ENCODE measurements around the gene PSMG2. TPM values are rescaled to one million over a fixed set of nuclear protein-coding genes. Genes with fewer than 3 reads are reported as not detected.
A peak's percentile ranks its signal among the peaks of the same experiment; 100 is the strongest.

Gene PSMG2
- total RNA-seq, 2 donors from 2014 or later = 59.6 to 105 TPM

DNA sequence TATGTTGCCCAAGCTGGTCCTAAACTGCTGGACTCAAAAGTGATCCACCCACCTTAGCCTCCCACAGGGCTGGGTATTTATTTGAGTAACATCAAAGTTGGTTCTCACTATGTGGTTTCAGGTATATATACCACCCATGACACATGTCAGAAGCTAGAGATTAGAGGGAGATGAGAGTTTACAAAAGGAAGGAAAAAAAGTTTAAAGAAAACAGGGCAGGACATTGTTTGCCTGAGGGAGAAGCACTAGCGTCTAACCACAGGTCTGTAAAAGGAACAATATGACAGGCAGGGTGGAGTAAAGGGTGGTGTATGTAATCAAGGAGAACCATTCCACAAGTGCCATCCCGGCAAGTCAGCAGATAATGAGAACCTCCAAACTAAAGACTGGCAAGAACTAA, 8.8 kb upstream of the PSMG2 start:
- H3K27ac Mint-ChIP-seq = peak overlapping the region; percentile 34
- H3K27me3 Mint-ChIP-seq = no peaks in the 10 kb centered on the region
- H3K9me3 Mint-ChIP-seq = no peaks in the 10 kb centered on the region
- no peak overlapping the region for H3K4me3 Mint-ChIP-seq
- ATAC-seq (replicated peaks) = peak; percentile 84
- H3K36me3 Mint-ChIP-seq (ENCODE audit: low read depth) = peaks cover 54% of the 10 kb centered on the region
- H3K4me1 Mint-ChIP-seq = peaks cover 14% of the 10 kb centered on the region

DNA sequence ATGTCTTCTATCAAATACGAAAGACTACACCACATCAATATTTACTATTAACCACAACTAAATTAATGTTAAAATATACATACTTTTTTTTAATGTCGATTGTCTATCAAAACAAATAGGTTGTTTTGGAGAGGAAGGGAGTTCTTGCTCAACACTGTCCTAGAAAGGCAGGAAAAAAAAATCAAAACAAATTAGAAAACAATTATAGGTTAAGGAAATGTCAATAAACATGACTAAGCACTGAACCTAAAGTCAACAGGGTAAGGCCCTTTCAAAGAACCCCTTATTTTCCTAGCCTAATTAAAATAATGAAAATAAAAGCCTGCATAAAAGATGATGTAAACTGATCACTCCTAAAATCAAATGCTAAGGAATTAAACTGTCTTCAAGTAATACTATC, 3.1 kb upstream of the PSMG2 start:
- Mint-ChIP-seq H3K27ac (no peak overlapping the region), H3K27me3 (no peaks in the 10 kb centered on the region), H3K4me1 (peaks cover 23% of the 10 kb centered on the region), H3K9me3 (no peaks in the 10 kb centered on the region), H3K4me3 (no peak overlapping the region), H3K36me3 (ENCODE audit: low read depth) (peaks cover 65% of the 10 kb centered on the region)
- ATAC-seq (replicated peaks) = no peak

DNA sequence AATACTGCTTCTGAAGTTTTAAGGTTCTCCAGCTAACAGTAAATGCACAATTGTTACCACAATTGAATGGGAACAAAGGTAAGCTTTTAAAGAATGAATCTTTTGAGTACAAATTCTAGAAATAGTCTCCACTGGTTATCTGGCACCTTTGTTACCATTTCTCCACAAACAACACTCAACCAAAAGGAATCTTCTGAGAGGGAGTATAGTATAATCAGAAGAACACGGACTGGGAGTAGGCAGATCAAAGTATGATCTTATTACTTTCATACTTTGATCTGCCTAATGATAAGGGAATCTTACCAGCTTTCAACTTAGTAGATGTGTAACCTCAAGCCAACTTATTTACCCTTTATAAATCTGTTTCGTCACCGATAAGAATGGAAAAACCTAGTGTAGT, 1.7 kb upstream of the PSMG2 start:
- no peak for ATAC-seq (replicated peaks)
- peaks cover 67% of the 10 kb centered on the region for H3K36me3 Mint-ChIP-seq (ENCODE audit: low read depth)
- H3K4me1 Mint-ChIP-seq = peaks cover 32% of the 10 kb centered on the region
- no peaks in the 10 kb centered on the region for H3K9me3 Mint-ChIP-seq
- H3K27ac Mint-ChIP-seq = peak overlapping the region; percentile 86
- peak overlapping the region; percentile 87 for H3K4me3 Mint-ChIP-seq
- H3K27me3 Mint-ChIP-seq = no peaks in the 10 kb centered on the region

DNA sequence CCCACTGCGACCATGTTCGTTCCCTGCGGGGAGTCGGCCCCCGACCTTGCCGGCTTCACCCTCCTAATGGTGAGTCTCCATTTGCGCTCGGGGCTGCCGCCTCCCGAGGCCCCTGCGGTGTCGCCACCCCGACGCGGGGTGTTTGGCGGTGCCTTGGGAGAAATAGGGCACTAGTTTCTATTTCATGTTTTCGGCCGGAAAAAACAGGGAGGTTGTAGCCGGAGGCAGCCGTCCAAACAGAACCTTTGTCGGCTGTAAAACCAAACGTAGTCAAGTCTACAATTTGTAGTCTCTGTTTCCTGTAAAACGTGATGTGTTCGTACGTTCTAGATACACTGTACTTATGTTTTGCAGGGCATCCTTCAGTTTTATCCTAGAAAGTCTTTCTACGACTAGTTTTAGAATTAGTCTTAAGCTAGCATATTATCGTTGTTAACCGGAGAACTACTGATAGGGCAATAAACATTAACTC, 290 bp downstream of the PSMG2 start:
- ATAC-seq (replicated peaks) = peak; percentile 61
- Mint-ChIP-seq H3K4me1 (peaks cover 35% of the 10 kb centered on the region), H3K36me3 (ENCODE audit: low read depth) (peaks cover 74% of the 10 kb centered on the region), H3K9me3 (no peaks in the 10 kb centered on the region), H3K4me3 (peak overlapping the region; percentile 87), H3K27ac (peak overlapping the region; percentile 86), H3K27me3 (no peaks in the 10 kb centered on the region)

DNA sequence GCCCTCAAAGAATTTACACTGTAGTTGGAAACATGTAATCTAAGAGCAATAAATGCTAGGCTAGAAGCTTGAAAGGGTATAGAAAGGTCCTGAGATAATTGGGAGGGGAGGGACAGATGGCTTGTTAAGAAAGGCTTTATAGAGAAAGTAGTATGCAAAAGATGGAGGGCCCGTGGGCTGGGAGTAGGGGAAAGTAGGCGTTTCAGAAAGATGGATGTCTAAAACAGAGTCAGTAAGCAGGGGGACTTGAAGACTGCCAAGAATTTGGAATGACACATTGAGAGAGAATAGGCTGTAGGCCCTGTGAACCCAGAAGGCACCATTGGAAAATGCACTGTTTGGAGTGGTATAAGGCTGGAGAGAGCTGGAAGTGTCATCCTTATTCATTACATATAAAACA, 822 bp downstream of the PSMG2 start:
- Mint-ChIP-seq H3K27ac (peak overlapping the region; percentile 86), H3K9me3 (no peaks in the 10 kb centered on the region), H3K27me3 (no peaks in the 10 kb centered on the region), H3K4me1 (peaks cover 35% of the 10 kb centered on the region), H3K4me3 (peak overlapping the region; percentile 87), H3K36me3 (ENCODE audit: low read depth) (peaks cover 74% of the 10 kb centered on the region)
- ATAC-seq (replicated peaks) = peak; percentile 17

DNA sequence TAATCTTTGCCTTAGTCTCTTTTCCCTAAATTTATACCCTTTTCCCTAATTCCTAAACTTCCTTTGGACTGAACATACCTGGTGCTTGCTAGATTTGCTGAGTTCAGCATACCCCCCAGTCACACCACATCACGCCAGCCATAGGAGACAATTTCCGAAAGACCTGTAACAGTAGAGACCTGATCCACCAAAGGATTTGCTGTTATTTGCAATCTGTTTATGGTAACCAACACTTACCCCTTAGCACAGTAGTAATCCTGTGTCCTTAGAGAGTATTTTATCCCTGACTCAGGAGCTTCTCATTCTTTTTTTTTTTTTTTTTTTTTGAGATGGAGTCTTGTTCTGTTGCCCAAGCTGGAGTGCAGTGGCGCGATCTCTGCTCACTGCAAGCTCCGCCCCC, 8.6 kb downstream of the PSMG2 start:
- no peaks in the 10 kb centered on the region for H3K27me3 Mint-ChIP-seq
- H3K4me3 Mint-ChIP-seq = no peak overlapping the region
- H3K36me3 Mint-ChIP-seq (ENCODE audit: low read depth) = peaks cover 99% of the 10 kb centered on the region
- no peak overlapping the region for H3K27ac Mint-ChIP-seq
- H3K9me3 Mint-ChIP-seq = no peaks in the 10 kb centered on the region
- ATAC-seq (replicated peaks) = no peak
- H3K4me1 Mint-ChIP-seq = peaks cover 3% of the 10 kb centered on the region

DNA sequence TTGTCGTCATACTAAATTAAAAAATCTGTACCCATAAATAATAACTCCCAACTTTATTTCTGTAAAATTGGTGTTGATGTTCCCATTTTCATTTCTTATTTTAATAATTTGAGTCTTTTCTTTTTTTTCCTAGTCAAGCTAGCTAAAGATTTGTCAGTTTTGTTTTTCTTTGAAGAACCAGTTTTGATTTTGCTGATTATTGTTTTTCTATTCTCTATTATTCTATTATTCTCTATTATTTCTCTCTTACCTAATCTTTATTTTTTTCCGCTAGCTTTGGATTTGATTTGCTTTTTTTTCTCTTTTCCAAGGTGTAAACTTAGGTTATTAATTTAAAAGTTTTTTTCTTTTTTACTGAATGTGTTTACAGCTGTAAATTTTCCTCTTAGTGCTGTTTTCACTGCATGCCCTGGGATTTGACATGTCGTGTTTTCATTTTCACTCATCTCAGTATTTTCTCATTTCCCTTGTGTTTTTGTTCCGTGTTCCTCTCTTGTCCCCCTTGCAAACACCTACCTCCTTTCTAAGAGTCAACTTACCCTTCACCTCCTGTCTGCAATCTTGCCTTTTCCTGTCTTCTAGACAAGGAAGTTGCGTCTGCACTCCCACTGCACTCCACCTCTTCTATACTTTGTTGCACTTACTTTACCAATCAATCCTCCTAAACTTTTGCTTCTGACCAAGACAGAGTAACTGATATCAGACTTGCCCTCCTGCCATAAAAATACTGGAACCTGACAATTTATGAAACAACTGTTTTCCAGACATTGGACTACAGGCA, 18.8 kb downstream of the PSMG2 start:
- Mint-ChIP-seq H3K9me3 (no peaks in the 10 kb centered on the region), H3K27ac (peak overlapping the region; percentile 35), H3K27me3 (no peaks in the 10 kb centered on the region), H3K4me1 (peaks cover 6% of the 10 kb centered on the region), H3K4me3 (no peak overlapping the region), H3K36me3 (ENCODE audit: low read depth) (peaks cover 99% of the 10 kb centered on the region)
- ATAC-seq (replicated peaks) = no peak

DNA sequence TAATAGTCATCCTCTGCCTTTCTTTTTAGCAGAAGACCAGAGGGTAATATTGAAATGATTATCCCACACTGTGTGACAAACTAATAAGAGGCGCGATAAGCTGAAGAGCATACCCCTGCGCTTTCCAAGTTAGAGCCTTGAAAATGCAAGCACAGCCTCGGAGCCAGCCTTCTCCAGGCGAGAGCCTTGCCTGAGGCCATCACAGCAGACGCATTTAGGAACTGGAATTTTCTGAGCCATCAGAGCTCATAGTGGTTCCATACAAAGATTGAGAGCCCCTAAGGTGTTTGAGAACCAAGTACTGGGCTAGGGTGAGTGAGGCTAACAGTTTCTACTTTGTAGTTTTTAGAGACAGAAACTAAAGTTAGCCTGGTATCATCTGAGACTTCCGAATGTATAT, 19.9 kb downstream of the PSMG2 start:
- Mint-ChIP-seq H3K4me1 (peaks cover 6% of the 10 kb centered on the region), H3K27ac (no peak overlapping the region), H3K36me3 (ENCODE audit: low read depth) (peaks cover 96% of the 10 kb centered on the region), H3K4me3 (no peak overlapping the region), H3K27me3 (no peaks in the 10 kb centered on the region), H3K9me3 (no peaks in the 10 kb centered on the region)
- ATAC-seq (replicated peaks) = no peak

DNA sequence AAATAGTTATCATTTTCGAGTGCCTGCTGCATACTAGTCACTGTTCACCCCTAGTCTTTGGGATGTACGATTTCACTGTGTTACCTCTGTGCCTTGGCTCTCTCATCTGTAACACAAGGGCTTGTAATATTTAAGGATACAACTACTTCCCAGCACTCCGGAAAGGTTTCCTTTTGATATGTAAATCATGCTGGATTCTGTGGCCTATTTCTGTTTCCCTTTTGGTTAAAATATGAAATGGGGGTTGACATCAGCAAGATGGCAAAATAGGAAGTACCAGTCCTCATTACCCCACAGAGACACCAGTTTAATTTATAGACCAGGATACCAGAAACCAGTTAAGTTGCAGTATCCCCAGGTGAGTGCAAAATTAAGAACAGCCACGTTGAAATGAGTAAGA, 23.5 kb downstream of the PSMG2 start:
- peaks cover 6% of the 10 kb centered on the region for H3K4me1 Mint-ChIP-seq
- no peaks in the 10 kb centered on the region for H3K27me3 Mint-ChIP-seq
- no peak overlapping the region for H3K4me3 Mint-ChIP-seq
- no peaks in the 10 kb centered on the region for H3K9me3 Mint-ChIP-seq
- no peak for ATAC-seq (replicated peaks)
- H3K36me3 Mint-ChIP-seq (ENCODE audit: low read depth) = peaks cover 65% of the 10 kb centered on the region
- H3K27ac Mint-ChIP-seq = no peak overlapping the region

DNA sequence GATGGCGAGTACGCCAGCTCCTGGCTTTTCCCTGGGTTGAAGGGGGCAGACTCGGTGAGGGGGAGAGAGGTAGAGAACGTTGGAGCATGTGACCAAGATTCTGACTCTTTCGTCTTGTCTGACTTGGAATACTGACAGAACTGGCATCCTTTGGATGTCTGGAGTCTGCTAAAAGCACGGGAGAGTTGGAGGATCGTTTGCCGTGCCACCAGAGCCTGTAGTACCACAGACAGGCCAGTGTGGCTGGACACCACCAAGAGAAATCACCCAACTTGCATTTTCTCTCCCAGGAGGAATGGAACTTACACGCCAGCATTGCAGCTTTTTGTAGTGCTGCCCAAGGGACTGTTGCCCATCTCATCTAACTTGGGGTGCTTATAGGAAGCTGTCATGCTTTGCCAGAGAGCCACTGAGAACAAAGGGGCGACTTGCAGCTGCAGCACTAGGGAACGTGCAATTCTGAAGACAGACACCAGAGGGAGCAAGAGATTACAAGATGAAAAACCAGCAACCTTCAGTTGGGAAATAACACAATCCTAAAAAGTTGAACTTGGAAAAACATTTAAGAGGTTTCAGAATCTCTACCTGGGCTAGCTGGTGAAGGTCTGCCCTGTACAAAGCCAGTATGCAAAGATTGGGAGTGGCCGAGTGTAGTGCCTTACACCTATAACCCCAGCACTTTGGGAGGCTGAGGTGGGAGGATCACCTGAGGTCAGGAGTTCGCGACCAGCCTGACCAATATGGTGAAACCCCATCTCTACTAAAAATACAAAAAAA, 24.1 kb downstream of the PSMG2 start:
- Mint-ChIP-seq H3K27me3 (no peaks in the 10 kb centered on the region), H3K9me3 (no peaks in the 10 kb centered on the region), H3K36me3 (ENCODE audit: low read depth) (peaks cover 59% of the 10 kb centered on the region), H3K4me3 (no peak overlapping the region), H3K27ac (no peak overlapping the region), H3K4me1 (peaks cover 2% of the 10 kb centered on the region)
- ATAC-seq (replicated peaks) = peak; percentile 39

DNA sequence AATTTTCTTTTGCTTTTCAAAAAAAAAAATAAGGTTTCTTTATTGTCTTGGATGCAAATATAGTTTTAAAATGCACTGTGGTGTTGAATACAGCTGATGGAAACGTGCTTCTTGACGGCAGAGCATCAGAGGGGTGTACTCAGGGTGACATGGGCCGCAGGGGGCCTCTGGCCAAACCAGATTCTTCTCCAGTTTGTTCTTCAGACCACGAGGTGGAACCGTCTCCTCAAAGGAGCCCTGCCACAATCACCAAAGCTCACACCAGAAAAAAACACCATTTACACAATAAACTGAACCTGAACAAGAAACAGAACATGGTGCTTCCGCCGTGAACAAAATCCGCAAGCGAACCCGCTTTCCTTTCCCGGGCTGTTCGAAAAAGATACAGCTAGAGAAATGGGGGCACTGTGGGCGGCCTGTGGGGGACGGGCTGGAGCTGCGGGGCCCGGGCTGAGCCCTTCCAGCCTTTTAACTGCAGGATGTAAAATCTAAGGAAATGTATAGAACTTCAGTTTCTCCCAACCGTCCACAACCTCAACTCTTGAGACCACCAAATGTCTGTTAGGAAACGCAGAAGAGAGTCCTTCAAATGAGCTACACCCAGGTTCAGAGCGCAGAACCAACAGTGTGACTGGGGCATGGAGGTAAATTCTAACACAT, 34.5 kb downstream of the PSMG2 start:
- Mint-ChIP-seq H3K36me3 (ENCODE audit: low read depth) (no peaks in the 10 kb centered on the region), H3K27me3 (no peaks in the 10 kb centered on the region), H3K4me3 (no peak overlapping the region), H3K4me1 (no peaks in the 10 kb centered on the region), H3K9me3 (no peaks in the 10 kb centered on the region), H3K27ac (no peak overlapping the region)
- no peak for ATAC-seq (replicated peaks)

DNA sequence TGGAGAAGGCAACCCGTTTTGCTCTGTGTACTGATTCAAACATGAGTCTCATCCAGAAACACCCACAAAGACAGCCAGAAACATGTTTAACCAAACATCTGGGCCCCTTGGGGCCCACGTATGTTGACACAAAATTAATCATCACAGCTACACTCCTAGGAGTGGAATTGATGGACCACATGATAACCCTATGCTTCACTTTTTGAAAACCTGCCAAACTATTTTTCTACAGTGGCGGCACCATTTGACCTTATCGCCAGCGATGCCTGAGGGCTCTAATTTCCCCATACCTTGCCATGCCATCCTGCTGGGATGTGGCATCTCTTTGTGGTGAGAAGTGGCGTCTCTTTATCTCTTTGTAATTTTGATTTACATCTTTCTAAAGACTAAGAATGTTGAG, 38.5 kb downstream of the PSMG2 start:
- ATAC-seq (replicated peaks) = peak; percentile 37
- H3K36me3 Mint-ChIP-seq (ENCODE audit: low read depth) = no peaks in the 10 kb centered on the region
- H3K4me1 Mint-ChIP-seq = no peaks in the 10 kb centered on the region
- no peak overlapping the region for H3K27ac Mint-ChIP-seq
- no peak overlapping the region for H3K4me3 Mint-ChIP-seq
- H3K9me3 Mint-ChIP-seq = no peaks in the 10 kb centered on the region
- H3K27me3 Mint-ChIP-seq = no peaks in the 10 kb centered on the region

DNA sequence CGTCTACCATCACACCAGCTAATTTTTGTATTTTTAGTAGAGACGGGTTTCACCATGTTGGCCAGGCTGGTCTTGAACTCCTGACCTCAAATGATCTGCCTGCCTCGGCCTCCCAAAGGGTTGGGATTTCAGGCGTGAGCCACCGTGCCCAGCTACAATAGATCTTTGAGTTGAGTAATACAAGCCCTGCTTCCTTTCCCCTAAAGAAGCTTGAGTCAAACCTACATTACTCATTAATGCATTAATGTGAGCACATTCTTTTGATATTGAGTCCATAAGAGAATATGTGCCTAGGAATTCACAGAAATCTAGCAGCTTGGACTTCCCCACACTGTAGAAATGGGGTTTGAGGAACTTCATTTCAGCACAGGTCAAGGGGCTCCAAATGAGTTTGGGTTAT, 39.6 kb downstream of the PSMG2 start:
- Mint-ChIP-seq H3K4me3 (no peak overlapping the region), H3K4me1 (no peaks in the 10 kb centered on the region), H3K27ac (no peak overlapping the region), H3K27me3 (no peaks in the 10 kb centered on the region), H3K36me3 (ENCODE audit: low read depth) (no peaks in the 10 kb centered on the region), H3K9me3 (no peaks in the 10 kb centered on the region)
- no peak for ATAC-seq (replicated peaks)

DNA sequence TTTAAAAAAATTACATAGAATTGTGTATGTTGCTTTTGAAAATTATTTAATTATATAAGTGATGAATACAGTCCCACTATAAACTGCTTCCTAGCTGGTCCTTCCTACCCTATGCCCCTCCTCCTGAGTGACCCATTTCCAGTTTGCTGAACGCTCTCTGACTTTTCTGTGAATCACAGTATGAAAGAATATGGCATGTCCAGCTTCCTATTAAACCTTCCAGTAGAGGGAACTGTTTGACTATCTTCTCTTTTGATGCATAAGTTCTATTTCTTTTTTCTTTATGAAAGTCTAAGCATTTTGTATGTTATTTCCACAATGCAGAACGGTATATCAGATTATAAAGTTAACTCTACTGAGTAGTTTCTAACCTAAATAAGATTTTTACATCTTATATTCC, 41.3 kb downstream of the PSMG2 start:
- no peaks in the 10 kb centered on the region for H3K4me1 Mint-ChIP-seq
- no peaks in the 10 kb centered on the region for H3K9me3 Mint-ChIP-seq
- no peaks in the 10 kb centered on the region for H3K27me3 Mint-ChIP-seq
- H3K4me3 Mint-ChIP-seq = no peak overlapping the region
- H3K27ac Mint-ChIP-seq = no peak overlapping the region
- H3K36me3 Mint-ChIP-seq (ENCODE audit: low read depth) = no peaks in the 10 kb centered on the region
- ATAC-seq (replicated peaks) = peak; percentile 66

Data from activated T-helper 17 cell treated with anti-CD3 and anti-CD28 coated beads, Interleukin-2, amount 50 U/mL, for 72 hours (primary cell).